Neural cell (in vitro differentiated cells): ENCODE measurements around the gene ICA1L.

ENCODE experiments used
- CTCF ChIP-seq: fragments of 450-650 bp; IDR thresholded peaks from 2 replicates; pipeline ENCODE4 v1.5.1; 2014; ENCODE audit warnings: antibody characterized with exemption, mild to moderate bottlenecking, moderate library complexity; ENCODE audit not compliant: poor library complexity, severe bottlenecking
- POLR2AphosphoS5 ChIP-seq: IDR thresholded peaks from 2 replicates; pipeline ENCODE4 v1.6.1; 2012
- RAD21 ChIP-seq: fragments of 450-650 bp; conservative IDR thresholded peaks from 2 replicates; pipeline ENCODE4 v1.6.1; 2014; ENCODE audit warnings: antibody characterized with exemption, mild to moderate bottlenecking, moderate library complexity
- TAF1 ChIP-seq: IDR thresholded peaks from 2 replicates; pipeline ENCODE4 v1.6.1; 2012; ENCODE audit warnings: low read depth
- TF ChIP-seq, protein P1 (sequence below): IDR thresholded peaks from 2 replicates; pipeline ENCODE4 v1.6.1; 2012; ENCODE audit warnings: borderline replicate concordance

GRCh38 chr2:202908186-202908585 is 36.6 kb upstream of the ICA1L start:
- TF ChIP-seq POLR2AphosphoS5 (no peak), RAD21 (no peak), CTCF (no peak), TAF1 (no peak)
- TF ChIP-seq, protein P1, sequence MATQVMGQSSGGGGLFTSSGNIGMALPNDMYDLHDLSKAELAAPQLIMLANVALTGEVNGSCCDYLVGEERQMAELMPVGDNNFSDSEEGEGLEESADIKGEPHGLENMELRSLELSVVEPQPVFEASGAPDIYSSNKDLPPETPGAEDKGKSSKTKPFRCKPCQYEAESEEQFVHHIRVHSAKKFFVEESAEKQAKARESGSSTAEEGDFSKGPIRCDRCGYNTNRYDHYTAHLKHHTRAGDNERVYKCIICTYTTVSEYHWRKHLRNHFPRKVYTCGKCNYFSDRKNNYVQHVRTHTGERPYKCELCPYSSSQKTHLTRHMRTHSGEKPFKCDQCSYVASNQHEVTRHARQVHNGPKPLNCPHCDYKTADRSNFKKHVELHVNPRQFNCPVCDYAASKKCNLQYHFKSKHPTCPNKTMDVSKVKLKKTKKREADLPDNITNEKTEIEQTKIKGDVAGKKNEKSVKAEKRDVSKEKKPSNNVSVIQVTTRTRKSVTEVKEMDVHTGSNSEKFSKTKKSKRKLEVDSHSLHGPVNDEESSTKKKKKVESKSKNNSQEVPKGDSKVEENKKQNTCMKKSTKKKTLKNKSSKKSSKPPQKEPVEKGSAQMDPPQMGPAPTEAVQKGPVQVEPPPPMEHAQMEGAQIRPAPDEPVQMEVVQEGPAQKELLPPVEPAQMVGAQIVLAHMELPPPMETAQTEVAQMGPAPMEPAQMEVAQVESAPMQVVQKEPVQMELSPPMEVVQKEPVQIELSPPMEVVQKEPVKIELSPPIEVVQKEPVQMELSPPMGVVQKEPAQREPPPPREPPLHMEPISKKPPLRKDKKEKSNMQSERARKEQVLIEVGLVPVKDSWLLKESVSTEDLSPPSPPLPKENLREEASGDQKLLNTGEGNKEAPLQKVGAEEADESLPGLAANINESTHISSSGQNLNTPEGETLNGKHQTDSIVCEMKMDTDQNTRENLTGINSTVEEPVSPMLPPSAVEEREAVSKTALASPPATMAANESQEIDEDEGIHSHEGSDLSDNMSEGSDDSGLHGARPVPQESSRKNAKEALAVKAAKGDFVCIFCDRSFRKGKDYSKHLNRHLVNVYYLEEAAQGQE, result no peak
